ENCODE data around the gene MYOG.

Gene MYOG

GRCh38 chr1:203076031-203076511, 9.7 kb downstream of the MYOG start:
- TF ChIP-seq EP300 (IDR thresholded peaks at IDR 0.05; ENCODE audit: borderline replicate concordance) (no peak), TCF12 (IDR thresholded peaks at IDR 0.05; ENCODE audit: low read depth) (no peak), RAD21 (IDR thresholded peaks at IDR 0.05; ENCODE audit: low read depth) (no peak), REST (IDR thresholded peaks at IDR 0.05; ENCODE audit: low read depth) (no peak), TAF1 (IDR thresholded peaks at IDR 0.05; ENCODE audit: low read depth) (no peak), USF1 (IDR thresholded peaks at IDR 0.05) (no peak), EGR1 (IDR thresholded peaks at IDR 0.05) (no peak), ZBTB7A (IDR thresholded peaks at IDR 0.05; ENCODE audit: low read depth) (no peak), TEAD4 (IDR thresholded peaks at IDR 0.05) (no peak), FOXM1 (IDR thresholded peaks at IDR 0.05; ENCODE audit: borderline replicate concordance, low read depth) (no peak), NFIC (IDR thresholded peaks at IDR 0.05) (no peak), CREB1 (IDR thresholded peaks at IDR 0.05; ENCODE audit: low read depth) (no peak), YY1 (IDR thresholded peaks at IDR 0.05; ENCODE audit: low read depth) (no peak), CEBPB (IDR thresholded peaks at IDR 0.05) (no peak)
- TF ChIP-seq, protein P1, sequence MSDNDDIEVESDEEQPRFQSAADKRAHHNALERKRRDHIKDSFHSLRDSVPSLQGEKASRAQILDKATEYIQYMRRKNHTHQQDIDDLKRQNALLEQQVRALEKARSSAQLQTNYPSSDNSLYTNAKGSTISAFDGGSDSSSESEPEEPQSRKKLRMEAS (IDR thresholded peaks at IDR 0.05): no peak

GRCh38 chr1:203075236-203076030, 10.4 kb downstream of the MYOG start:
- TF ChIP-seq CREB1 (IDR thresholded peaks at IDR 0.05; ENCODE audit: low read depth) (no peak), USF1 (IDR thresholded peaks at IDR 0.05) (no peak), RAD21 (IDR thresholded peaks at IDR 0.05; ENCODE audit: low read depth) (no peak)

DNA sequence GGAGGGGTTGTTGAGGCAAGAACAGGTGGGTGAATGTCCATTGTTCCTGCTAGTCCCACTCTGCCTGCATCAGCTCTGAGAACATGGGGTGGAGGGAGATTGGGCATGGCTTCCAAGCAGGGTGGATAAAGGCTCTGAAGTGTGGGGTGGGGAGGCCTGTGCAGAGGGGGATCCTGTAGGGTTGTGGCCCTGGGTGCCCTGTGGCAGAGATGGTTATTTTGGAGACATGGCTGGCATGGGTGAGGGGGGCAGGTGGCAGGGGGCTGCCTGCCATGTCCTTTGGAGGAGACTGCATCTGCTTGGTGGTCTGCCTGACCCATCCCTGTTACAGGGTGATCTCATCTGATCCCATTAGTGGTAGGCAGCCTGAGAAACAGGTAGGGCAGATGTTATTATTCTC, 11.2 kb downstream of the MYOG start:
- TF ChIP-seq NFIC (IDR thresholded peaks at IDR 0.05) (no peak), RAD21 (IDR thresholded peaks at IDR 0.05; ENCODE audit: low read depth) (no peak), ZBTB7A (IDR thresholded peaks at IDR 0.05; ENCODE audit: low read depth) (no peak), TEAD4 (IDR thresholded peaks at IDR 0.05) (no peak), YY1 (IDR thresholded peaks at IDR 0.05; ENCODE audit: low read depth) (no peak), REST (IDR thresholded peaks at IDR 0.05; ENCODE audit: low read depth) (no peak), CREB1 (IDR thresholded peaks at IDR 0.05; ENCODE audit: low read depth) (no peak), EP300 (IDR thresholded peaks at IDR 0.05; ENCODE audit: borderline replicate concordance) (no peak), USF1 (IDR thresholded peaks at IDR 0.05) (no peak), CEBPB (IDR thresholded peaks at IDR 0.05) (no peak), TAF1 (IDR thresholded peaks at IDR 0.05; ENCODE audit: low read depth) (no peak), FOXM1 (IDR thresholded peaks at IDR 0.05; ENCODE audit: borderline replicate concordance, low read depth) (no peak), EGR1 (IDR thresholded peaks at IDR 0.05) (no peak), TCF12 (IDR thresholded peaks at IDR 0.05; ENCODE audit: low read depth) (no peak)
- TF ChIP-seq, protein P1 (IDR thresholded peaks at IDR 0.05): no peak

- no peak for TF ChIP-seq CEBPB (IDR thresholded peaks at IDR 0.05)
- TF ChIP-seq NFIC (IDR thresholded peaks at IDR 0.05): no peak
- TF ChIP-seq, protein P1 (IDR thresholded peaks at IDR 0.05): no peak
- no peak for TF ChIP-seq TEAD4 (IDR thresholded peaks at IDR 0.05)
Measured at GRCh38 chr1:203073469-203073868, 12.3 kb downstream of the MYOG start.

DNA sequence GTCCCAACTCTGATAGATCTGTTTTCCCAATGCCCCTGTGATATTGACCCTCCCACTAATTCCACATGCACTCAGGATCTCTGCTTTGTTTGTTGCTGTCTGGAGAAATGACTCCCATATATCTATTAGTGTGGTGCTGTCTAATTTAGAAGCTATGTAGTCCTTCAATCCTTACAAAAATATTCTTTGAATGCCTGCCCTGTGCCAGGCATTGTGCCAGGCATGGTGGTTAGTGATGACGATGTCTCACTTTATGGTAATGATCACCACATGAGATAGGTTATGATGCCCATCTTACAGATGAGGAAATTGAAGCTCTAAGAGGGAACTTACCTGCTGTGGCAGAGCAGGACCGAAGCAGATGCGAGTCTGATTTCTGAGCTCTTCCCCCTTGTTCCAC, 12.9 kb downstream of the MYOG start:
- TF ChIP-seq FOXM1 (IDR thresholded peaks at IDR 0.05; ENCODE audit: borderline replicate concordance, low read depth) (no peak), TAF1 (IDR thresholded peaks at IDR 0.05; ENCODE audit: low read depth) (no peak), TEAD4 (IDR thresholded peaks at IDR 0.05) (no peak), YY1 (IDR thresholded peaks at IDR 0.05; ENCODE audit: low read depth) (no peak), EP300 (IDR thresholded peaks at IDR 0.05; ENCODE audit: borderline replicate concordance) (no peak), TCF12 (IDR thresholded peaks at IDR 0.05; ENCODE audit: low read depth) (no peak), USF1 (IDR thresholded peaks at IDR 0.05) (no peak), NFIC (IDR thresholded peaks at IDR 0.05) (no peak), REST (IDR thresholded peaks at IDR 0.05; ENCODE audit: low read depth) (no peak), ZBTB7A (IDR thresholded peaks at IDR 0.05; ENCODE audit: low read depth) (no peak), EGR1 (IDR thresholded peaks at IDR 0.05) (no peak), RAD21 (IDR thresholded peaks at IDR 0.05; ENCODE audit: low read depth) (no peak), CREB1 (IDR thresholded peaks at IDR 0.05; ENCODE audit: low read depth) (no peak), CEBPB (IDR thresholded peaks at IDR 0.05) (no peak)
- TF ChIP-seq, protein P1 (IDR thresholded peaks at IDR 0.05): no peak

Measured in Ishikawa (cell line).